Upper lobe of right lung (tissue), 1 donor: ENCODE data around the gene EFNA5. TPM values are rescaled to one million over a fixed set of nuclear protein-coding genes. Genes with fewer than 3 reads are reported as not detected.

Experiments used
- ATAC-seq: fragments of 200-7000 bp; cut with Tn5 transposase; one replicate; pipeline ENCODE4 v1.9.1; 2020; ENCODE audit warnings: mild to moderate bottlenecking, moderate library complexity
- DNase-seq: peaks from one replicate; pipeline ENCODE4 v3.0.0-alpha.2; 2020
- H3K27ac ChIP-seq: fragments of 200-600 bp; one replicate; pipeline ENCODE4 v1.8.0; 2022
- H3K27me3 ChIP-seq: fragments of 200-600 bp; one replicate; pipeline ENCODE4 v1.8.0; 2022; ENCODE audit warnings: mild to moderate bottlenecking
- H3K36me3 ChIP-seq: fragments of 200-600 bp; one replicate; pipeline ENCODE4 v1.8.0; 2022
- H3K4me1 ChIP-seq: fragments of 200-600 bp; one replicate; pipeline ENCODE4 v1.8.0; 2022
- H3K4me3 ChIP-seq: fragments of 200-600 bp; one replicate; pipeline ENCODE4 v1.8.0; 2022; ENCODE audit warnings: mild to moderate bottlenecking
- H3K9me3 ChIP-seq: fragments of 200-600 bp; one replicate; pipeline ENCODE4 v1.8.0; 2022
- intact Hi-C: fragments of 100-400 bp; cut with DNase I; formaldehyde crosslinking; loops from one replicate; pipeline ENCODE4 v1.11.0; 2022
- total RNA-seq: library from RNA; stranded (reverse); fragmentation: NEBNext Ultra II Directional; extraction: Animal tissue kit (Norgen Biotek cat#: 25700); gene quantifications from one replicate; pipeline ENCODE4 v1.2.1, GENCODE V29; 2021
- TF ChIP-seq, protein P1 (sequence below): fragments of 200-600 bp; IDR thresholded peaks from one replicate; pipeline ENCODE4 v1.8.0; 2022; ENCODE audit warnings: antibody characterized with exemption
- donor health status: DM: no; HTN: yes; CAD: no; lungs with severe emphysema.

The EFNA5 gene
- total RNA-seq, 1 donor from 2014 or later: 12.0 TPM

DNA sequence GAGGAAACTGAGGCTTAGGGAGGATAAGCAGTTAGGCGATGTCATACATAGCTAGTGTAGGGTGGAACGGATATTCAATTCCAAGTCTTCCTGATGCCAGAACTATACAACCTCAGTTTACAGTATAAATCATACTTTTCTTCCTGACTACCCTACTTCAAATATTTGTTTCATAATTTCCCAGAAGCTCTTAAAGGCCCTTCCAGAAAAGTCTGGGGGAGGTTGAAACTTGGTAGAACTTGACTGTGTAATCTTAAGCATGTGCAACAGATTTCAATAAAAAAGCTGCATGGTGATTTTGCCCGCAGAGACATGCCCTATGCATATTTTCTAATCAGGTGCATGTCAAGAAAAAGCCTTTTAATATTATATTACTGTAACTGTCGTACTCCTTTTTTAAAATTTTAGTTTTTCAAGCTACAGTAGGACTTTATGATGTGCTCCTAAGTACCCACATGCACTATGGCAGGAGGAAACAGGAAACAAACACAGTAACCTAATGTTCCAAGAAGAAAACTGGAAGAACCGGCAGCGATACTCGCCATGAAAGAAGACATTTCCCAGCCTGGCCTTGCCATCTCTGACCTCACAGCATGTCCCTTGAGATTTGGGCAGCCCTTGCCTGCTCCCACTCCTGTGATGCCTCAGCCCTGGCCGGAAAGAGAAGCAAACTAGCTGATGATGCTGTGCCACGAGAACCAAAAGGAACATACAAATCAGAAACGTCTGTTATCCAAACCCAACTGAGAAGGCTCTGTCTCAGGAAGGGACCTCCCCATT is 266.0 kb downstream of the EFNA5 start:
- intact Hi-C loops: no loop called here
- H3K27ac ChIP-seq: peak overlapping the region; percentile 26

DNA sequence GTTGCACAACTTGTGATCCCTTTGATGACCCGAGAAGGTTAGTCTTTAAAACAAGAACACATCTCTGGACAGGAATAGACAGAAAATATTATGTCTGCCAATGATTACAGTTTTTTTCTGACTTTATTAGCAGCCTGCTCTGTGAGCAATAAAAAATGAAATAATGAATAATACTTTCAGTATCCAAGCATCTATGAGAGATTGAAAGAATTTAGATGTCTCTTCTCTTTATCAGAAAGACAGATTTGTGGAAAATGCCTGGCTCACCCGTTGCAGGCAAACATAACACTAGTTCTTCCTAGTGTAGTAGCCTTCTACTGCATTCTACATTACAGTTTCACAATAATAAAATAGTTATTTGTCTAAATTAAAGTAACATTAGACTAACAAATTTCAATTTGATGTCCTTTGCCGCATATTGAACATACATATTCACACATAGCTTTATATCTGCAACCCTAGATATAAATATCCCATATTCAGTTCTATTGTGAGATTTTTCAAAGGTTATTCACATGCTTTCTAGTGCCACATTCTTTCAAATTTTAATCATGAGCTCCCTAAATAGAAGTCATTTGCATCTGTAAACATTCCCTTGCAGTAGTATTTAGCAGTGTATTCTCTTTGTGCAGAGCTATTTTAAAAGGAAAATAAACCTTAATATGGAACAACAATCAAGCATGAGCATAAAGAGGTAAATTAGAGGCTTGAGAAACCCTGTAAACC is 267.3 kb downstream of the EFNA5 start:
- Histone ChIP-seq H3K4me1 (no peaks in the 10 kb centered on the region), H3K9me3 (no peaks in the 10 kb centered on the region), H3K36me3 (no peaks in the 10 kb centered on the region), H3K27ac (no peak overlapping the region), H3K27me3 (no peaks in the 10 kb centered on the region), H3K4me3 (no peak overlapping the region)
- DNase-seq: no peak
- TF ChIP-seq, protein P1, sequence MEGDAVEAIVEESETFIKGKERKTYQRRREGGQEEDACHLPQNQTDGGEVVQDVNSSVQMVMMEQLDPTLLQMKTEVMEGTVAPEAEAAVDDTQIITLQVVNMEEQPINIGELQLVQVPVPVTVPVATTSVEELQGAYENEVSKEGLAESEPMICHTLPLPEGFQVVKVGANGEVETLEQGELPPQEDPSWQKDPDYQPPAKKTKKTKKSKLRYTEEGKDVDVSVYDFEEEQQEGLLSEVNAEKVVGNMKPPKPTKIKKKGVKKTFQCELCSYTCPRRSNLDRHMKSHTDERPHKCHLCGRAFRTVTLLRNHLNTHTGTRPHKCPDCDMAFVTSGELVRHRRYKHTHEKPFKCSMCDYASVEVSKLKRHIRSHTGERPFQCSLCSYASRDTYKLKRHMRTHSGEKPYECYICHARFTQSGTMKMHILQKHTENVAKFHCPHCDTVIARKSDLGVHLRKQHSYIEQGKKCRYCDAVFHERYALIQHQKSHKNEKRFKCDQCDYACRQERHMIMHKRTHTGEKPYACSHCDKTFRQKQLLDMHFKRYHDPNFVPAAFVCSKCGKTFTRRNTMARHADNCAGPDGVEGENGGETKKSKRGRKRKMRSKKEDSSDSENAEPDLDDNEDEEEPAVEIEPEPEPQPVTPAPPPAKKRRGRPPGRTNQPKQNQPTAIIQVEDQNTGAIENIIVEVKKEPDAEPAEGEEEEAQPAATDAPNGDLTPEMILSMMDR: no peak
- ATAC-seq: no peak
- intact Hi-C loops: no loop called here

More for the DNA sequence above, 266.0 kb downstream of the EFNA5 start:
- TF ChIP-seq, protein P1: no peak
- Histone ChIP-seq H3K4me3 (no peak overlapping the region), H3K9me3 (no peaks in the 10 kb centered on the region), H3K36me3 (no peaks in the 10 kb centered on the region), H3K4me1 (no peaks in the 10 kb centered on the region), H3K27me3 (no peaks in the 10 kb centered on the region)
- no peak for DNase-seq
- peak; percentile 47 for ATAC-seq

DNA sequence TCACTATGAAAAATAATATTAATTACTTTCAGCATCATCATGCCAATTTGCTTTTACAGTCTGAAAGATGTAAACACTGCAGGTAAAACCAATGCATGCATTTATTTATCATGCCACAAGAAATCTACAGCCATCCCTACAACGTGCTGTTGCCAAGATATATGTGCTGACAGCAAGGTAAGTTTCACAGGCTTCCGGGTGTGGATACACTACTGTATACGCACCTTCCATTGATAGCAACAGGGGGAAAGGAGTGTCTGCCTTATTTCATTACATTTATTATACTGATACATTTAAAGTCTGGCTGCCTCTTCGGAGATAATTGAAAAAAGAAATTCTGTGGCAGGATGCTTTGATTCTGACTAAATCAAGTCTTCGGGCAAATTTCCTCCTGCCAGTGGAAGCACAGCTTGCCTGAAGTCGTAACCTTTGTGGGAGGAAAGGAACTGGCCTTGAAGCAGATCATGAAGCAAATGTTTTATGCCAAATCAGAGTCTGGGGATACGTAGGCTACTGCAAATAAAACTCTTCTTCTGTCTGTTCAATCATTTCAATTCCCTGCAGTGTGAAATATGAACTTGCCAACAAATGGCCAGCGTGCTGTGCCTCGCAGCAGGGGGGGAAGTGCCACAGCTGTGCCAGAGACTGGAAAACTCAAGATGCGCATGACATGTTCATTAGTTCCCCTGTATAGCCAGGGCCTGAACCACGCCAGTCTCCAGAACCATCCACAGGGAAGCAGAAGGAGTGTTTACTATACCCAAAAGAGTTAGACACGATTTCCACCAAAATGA is 268.1 kb downstream of the EFNA5 start:
- no peaks in the 10 kb centered on the region for H3K9me3 ChIP-seq
- no peaks in the 10 kb centered on the region for H3K27me3 ChIP-seq
- TF ChIP-seq, protein P1: no peak
- intact Hi-C loops: no loop called here
- no peak for DNase-seq
- H3K27ac ChIP-seq: no peak overlapping the region
- no peaks in the 10 kb centered on the region for H3K4me1 ChIP-seq
- no peak for ATAC-seq
- no peaks in the 10 kb centered on the region for H3K36me3 ChIP-seq
- no peak overlapping the region for H3K4me3 ChIP-seq

DNA sequence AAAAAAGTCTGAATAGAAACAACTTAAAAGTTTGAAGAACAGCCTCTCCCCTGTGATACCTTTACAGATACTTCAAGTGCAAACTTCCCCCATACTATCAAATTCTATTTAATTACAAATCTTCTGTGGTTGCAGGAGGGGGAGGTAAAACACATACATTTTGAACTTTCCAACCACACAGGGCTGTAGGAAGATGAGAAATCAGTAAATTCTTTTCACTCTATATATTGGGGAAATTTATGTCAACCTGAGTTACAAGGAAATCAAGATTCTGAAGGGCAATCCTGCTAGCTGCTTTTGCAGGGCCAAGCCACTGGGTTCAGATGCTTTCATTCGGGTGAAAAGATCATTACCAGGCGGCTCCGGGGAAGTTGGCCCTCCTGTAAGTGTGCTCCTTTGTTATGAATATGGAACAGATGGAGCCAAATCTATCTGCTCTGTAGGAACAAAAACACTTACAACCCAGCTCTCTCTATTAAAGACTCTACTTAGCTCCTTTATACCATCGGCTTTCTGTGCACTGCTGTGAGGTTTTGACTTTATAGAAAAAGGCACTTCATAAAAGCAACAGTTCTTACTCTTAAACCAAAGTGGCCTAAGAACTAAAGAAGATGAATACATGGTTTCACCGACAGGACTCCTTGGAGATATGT is 269.1 kb downstream of the EFNA5 start:
- no peaks in the 10 kb centered on the region for H3K27me3 ChIP-seq
- intact Hi-C loops: no loop called here
- no peak overlapping the region for H3K4me3 ChIP-seq
- H3K9me3 ChIP-seq: no peaks in the 10 kb centered on the region
- no peak overlapping the region for H3K27ac ChIP-seq
- DNase-seq (no peak), ATAC-seq (no peak)
- TF ChIP-seq, protein P1: no peak
- no peaks in the 10 kb centered on the region for H3K4me1 ChIP-seq
- H3K36me3 ChIP-seq: no peaks in the 10 kb centered on the region

DNA sequence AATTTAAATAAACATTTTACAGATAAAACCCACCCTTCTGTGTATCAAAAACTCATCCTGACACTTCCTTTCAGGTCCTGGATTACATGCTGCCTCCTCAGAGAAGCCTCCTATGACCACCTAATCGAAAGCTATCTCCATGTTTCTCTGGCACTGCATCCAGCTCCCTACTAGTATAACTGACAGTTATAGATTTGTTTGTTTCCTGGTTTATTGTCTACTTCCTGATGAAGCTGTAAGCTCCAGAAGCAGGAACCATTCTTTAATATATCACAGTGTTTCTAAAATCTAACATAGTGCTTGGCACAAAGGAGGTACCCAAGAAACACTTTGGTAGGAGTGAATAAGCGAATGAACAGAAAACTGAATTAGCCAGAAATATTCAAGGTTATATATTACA is 270.4 kb downstream of the EFNA5 start:
- TF ChIP-seq, protein P1: no peak
- Histone ChIP-seq H3K9me3 (no peaks in the 10 kb centered on the region), H3K36me3 (no peaks in the 10 kb centered on the region), H3K4me1 (no peaks in the 10 kb centered on the region), H3K27me3 (no peaks in the 10 kb centered on the region), H3K4me3 (no peak overlapping the region), H3K27ac (no peak overlapping the region)
- ATAC-seq (no peak), DNase-seq (no peak)
- intact Hi-C loops: no loop called here
